SK-N-MC (cell line): ENCODE results near the gene ZBTB7A.

ENCODE experiments used
- EZH2 ChIP-seq: fragments of 200-600 bp; sonication (generic); IDR thresholded peaks from one replicate; pipeline ENCODE4 v1.6.1; 2017; ENCODE audit warnings: antibody characterized with exemption
- POLR2AphosphoS5 ChIP-seq: IDR thresholded peaks from 2 replicates; pipeline ENCODE4 v1.6.1; 2012; ENCODE audit warnings: mild to moderate bottlenecking, low read depth, low read length, borderline replicate concordance

DNA sequence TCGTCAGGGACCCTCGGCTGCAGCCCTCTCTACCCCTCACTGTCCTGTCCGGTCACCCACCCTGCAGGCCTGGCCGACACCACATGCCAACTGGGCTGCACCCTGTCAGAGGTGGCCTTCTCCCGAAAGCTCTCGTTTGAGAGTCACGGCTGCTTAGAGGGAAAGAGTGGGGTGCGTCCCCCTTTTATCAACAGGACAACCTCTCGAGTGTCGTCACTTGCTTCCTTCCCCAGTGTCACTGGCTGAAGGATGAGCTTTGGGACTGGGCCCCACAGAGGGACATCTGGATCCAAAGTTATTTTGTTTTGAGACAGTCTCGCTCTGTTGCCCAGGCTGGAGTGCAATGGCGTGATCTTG is 28.8 kb upstream of the ZBTB7A start:
- TF ChIP-seq POLR2AphosphoS5 (no peak), EZH2 (no peak)
